Measurements from ENCODE around the gene TMOD3.

The TMOD3 gene

DNA sequence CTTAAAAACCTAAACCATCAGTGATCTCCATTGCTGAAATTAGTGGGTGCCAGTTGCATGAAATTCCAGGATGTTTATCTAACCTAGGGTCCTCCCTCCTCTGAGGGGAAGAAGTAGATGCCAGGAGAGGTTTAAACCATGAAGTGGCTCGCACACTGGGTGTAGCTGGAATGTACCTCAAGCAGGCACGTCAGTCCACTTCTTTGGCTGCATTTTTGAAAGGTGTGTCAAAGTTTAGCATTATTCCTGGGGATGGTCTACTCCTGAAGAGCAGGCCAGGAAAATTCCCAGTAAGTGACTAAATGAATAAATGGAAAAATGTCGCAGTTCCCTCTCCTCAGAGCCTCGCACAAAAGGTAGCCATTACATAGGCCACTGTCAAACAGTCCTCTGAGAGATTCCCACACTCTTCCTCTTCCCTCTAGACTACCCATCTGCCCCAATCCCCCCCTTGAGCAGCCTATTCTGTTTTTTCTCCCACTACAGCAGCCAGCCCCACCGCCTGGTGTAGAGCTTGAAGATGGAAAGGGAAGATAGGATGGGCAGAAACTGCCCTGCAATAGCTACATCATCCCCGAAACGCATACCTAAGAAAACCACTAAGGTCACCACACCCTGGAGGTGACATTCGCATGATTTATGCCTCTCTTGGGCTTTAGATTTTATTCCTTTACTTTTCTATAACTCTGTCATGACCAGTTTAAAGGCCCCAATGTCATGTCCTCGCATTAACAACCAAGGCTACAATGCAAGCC is 655 bp upstream of the TMOD3 start:
- no peak for DNase-seq (ENCODE audit: low read depth)

DNA sequence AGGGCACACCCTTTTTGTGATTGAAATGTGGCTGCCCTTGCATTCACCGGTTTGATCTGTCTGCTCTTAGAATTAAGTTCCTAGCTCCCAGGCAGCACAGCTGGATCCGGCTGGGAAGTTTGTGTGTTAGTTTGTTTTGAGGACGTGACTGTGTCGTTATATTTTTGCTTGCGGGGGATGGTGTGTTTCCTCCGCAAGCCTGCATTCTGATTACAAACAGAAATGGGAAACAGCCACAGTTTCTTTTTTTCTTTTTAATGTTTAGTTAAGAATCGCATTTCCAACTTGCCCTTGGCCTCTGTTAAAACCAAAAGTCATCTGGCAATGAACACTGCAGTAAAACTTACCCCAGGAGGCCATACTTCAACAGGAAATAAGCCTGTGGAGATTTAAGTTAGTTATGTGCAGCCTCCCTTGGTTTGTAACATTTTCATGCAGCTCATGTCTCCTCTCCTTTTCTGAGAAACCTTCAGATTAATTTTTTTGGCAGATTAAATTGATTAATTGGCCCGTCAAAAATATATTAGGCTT is 888 bp downstream of the TMOD3 start:
- no peak for DNase-seq (ENCODE audit: low read depth)

DNA sequence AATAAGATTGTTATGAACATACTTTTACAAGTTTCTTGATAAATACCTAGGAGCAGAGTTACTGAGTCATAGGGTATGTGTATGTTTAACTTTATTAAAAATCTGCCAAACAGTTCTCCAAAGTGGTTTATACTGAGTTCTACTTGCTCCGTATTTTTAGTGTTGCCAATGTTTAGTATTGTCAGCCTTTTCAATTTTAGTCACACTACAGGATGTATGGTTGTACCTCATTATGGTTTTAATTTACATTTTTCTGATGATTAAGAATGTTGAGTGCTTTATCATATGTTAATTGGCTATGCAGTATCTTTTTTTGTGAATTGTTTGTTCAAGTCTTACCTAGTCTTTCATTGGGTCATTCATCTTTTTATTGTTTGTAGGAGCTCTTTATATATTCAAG is 4.3 kb downstream of the TMOD3 start:
- DNase-seq (ENCODE audit: low read depth): no peak

DNA sequence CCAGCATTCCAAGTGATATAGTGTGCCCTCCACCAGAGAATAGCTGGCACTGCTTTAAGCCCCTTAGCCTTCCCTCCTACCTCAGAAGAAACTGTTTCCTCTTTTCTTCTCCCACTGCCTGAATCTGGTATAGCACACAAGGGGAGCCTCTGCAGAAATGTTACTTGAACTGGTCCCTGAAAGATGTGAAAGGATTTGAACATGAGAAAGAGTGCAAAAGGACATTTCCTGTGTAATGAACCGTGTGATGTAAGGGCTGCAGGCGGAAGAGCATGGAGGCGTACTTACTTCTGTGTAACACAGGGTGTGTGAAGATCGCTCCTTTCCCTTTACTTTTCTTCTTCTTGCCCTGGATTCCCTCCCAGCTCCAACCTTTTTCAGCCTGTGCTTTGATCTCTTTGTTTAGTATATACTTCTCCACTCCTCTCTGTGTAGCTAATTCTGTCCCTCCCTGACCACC is 8.4 kb downstream of the TMOD3 start:
- DNase-seq (ENCODE audit: low read depth): no peak

DNA sequence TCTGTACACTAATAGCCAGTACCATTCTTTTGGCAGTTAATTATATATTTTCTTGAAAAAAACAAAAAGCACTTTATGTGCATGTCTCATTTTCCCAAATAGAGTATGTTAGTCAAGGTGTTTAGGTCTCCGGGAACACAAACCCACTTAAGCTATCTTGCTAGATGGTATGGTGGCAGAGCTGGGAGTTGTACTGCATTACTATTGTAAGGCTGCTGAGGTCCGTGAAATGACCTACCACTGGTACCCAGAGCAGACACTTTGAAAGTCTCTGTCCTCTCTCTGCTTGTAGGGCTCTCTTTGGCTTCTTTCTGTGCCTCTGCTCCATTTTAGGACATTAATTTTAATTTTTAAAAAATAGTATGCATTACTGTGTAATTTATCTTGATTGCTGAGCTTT is 8.8 kb downstream of the TMOD3 start:
- no peak for DNase-seq (ENCODE audit: low read depth)

DNA sequence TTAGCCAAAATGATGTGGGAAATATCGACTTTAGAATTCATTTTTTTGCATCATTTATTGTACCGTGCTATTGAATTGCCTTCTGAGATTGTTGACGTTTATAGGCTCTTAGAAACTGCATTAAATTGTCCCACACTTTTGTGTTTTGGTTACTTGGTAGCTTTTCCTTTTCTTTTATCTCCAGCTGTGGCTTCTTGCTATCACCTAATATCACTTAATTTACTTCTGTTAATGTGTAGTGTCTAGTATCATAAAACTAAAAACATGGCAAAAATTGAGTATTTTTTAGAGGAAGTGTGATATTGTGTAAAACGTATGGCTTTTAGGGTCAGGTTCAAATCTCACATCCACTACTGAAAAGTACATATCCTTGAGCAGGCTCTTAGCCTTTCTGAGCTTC is 11.2 kb downstream of the TMOD3 start:
- DNase-seq (ENCODE audit: low read depth): no peak

DNA sequence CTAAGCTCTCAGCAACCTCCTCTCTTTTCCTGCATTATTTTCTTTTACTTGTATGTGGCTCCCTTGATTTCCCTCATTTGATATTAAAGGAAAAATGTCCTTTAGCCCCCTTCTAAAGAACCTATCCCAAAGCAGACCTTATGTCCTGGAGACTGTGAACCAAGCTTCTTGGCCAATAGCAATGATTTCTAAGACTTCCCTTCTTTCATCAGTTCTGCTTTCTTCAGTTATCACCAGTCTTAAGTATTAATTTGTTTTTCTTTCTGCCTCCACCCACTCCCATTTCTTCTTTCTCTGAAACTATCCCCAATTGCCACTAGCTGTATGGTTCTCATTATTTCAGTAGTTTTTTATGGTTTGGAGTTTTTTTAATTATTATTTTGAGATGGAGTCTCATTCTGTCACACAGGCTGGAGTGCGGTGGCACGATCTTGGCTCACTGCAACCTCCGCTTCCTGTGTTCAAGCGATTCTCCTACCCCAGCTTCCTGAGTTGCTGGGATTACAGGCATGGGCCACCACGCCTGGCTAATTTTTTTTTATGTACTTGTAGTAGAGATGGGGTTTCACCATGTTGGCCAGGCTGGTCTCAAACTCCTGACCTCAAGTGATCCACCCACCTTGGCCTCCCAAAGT is 12.1 kb downstream of the TMOD3 start:
- DNase-seq (ENCODE audit: low read depth): no peak

DNA sequence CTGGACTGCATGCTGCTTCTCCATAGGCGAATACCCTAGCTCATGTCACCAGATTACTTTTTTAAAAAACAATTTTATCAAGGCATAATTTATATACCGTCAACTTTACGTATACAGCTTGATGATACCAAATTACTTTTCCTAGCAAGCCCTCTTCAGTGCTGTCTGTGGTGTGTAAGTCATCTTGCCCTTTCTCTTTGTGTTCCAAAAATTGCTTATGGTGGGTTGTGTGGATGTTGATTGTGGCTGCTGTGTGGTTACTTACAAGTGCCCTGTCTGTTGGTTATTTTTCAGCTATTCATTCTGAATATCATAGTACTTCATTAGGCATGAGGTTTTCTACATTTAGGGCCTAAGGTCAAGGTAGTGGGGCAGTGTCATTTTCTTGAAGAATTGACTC is 12.8 kb downstream of the TMOD3 start:
- DNase-seq (ENCODE audit: low read depth): no peak

DNA sequence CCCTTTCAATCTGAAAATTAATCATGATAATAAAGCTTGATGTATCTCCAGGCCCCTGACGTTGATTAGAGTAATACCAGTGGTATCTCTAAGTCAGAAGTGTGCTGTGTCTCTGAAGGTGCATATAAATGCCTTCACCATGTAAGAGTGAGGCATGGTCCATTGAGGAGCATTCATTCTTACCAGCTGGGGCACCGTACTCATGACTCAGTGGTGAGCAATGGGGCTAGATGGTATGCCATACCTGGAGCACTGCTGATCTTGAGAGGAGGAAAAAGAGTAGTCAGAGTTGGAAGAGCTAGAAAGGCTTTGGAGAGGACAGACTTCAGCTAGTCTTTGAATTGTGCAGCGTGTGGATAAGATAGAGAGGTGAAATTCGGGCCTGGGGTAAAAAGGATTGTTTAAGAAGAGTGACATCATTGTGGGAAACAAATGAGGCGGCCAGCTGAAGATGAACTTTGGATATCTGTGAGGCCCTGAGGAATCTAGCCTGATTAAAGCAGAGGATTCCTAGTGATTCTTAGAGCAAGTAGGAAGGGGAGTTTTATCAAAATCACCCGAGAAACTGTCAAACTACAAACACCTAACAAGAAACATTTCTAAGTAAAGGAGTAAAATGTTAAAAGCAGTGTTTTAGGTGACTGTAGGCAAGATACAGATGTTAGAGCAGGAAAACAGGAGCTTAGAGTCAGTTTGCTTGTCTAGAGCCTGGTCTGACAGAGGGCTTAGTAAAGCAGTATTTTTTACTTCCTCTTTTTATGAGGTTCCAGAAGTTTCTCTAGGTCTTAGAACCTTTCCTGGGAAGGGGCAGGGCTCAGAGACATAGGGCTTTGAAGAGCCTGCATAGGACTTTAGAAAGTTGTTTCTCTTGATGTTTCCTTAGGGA is 13.6 kb downstream of the TMOD3 start:
- no peak for DNase-seq (ENCODE audit: low read depth)

DNA sequence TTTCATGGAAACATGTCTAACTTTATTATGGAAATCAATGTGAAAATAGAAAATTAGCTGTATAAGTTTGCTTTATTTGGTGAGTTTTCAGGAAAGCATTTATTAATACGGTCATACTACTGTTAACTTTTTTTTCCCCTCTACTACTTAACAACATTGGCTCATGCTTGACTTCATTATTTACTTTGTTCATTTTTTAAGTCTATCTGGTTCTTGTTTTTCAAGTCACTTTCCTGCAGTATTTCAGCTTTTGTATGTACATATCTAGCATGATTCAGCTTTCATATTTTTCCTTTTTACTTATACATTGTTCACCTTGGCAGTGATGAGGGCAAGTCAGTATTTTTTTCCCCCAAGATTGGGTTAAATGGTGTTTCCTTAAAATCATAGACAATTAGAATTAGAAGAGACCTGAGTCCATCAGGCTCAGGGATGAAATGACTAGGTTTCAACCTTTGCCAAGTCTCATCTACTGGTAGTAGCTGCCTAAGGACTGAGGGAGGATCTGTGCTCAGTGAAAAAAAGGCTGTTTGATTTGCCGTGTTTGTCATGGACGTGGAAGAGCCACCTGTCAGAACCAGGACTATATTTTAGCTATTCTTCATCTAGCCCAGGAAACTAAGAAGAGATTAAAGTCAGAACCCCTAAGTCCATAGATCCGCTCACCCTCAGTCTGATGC is 15.4 kb downstream of the TMOD3 start:
- no peak for DNase-seq (ENCODE audit: low read depth)

DNA sequence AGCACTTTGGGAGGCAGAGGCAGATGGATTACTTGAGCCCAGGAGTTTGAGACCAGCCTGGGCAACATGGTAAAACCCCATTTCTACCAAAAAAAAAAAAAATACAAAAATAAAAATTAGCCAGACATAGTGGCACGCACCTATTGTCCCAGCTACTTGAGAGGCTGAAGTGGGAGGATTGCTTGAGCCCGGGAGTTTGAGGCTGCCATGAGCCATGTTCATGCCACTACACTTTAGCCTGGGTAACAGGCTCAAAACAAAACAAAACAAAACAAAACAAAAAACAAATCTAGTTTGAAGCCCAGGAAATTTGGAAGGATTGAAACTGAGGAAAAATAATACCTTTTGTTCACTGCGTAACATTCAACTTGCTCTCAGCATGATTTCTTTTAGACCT is 16.6 kb downstream of the TMOD3 start:
- DNase-seq (ENCODE audit: low read depth): no peak

DNA sequence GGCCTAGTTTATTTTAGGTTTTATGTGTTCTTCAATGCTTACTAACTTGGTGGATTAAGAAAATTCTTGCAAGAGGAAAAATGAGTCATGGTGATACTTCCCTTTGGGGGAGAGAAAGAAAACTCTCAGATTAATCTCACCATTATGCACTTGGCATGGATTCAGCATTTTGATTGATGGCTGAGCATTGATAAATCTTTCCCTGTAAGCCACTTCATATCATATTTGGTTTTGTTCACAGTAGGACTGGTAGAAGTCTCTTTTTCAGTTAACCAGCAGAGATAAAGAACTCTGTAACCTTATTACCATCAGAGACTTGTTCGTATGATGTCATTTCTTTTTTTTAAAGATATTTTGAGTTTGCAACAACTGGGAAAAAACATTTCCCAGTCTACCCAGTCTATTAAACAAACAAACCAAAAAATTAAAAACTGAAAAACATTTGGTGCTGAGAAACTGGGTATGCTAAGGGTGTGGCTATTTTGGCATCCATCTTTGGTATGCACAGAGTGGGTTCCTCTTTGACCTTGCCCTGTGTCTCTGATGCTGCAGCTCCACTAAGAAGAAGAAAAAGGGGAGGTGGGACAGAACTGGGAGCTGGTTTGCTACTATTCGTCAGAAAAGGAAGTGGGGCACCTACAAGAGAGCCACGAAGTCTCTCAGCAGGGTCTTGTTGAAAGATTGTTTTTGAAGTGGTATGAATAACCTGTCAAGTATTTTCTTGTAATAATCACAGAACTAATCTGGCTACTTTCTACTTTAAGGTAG is 17.2 kb downstream of the TMOD3 start:
- DNase-seq (ENCODE audit: low read depth): no peak

DNA sequence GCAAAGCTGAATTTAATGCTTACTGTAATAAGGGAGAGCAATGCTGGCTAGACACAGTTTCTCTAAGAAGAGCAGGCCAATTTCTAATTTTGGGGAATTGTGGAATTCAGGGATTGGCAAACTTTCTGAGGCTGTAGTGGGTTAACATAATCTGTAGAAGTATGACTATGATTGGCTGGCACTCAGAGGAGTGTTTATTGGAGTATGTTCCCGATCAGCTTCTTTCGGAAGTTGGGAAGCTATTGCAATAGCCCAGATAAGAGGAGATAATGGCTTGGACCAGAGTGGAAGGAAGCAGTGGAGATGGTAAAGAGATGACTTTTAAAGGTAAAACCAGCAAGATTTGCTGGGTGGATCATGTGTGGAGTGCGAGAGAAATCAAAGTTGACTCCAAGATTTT is 19.4 kb downstream of the TMOD3 start:
- DNase-seq (ENCODE audit: low read depth): no peak

DNA sequence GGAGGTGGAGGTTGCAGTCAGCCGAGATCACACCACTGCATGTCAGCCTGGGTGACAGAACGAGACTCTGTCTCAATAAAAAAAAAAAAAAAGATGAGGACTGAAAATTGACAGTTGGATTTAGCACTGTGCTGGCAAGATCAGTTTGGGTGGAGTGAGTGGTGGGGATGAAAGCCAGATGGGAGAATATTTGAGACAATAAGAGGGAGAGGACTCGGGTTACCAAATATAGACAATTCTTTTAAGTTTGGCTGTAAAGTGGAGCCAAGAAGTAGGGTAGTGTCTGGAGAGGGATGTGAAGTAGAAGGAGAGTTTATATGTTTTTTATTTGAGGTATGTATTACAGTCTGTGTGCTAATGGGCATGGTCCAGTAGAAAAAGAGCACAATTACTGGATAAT is 20.4 kb downstream of the TMOD3 start:
- DNase-seq (ENCODE audit: low read depth): no peak

DNA sequence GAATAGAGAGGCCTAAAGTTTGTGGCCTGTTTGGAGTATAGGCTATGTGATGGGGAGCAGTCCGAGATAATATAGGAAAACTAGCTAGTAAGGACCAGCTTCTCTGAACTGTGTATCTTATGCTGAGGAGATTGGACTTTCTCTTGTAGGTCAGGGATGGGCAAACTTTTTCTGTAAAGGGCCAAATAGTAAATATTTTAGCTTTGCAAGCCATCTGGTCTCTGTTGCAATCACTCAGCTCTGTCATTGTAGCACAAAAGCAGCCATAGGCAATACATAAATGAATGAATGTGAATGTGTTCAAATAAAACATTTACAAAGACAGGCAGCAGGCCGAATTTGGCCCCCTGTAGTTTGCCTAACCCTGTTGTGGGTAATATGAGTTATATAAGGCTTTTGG is 24.5 kb downstream of the TMOD3 start:
- no peak for DNase-seq (ENCODE audit: low read depth)

DNA sequence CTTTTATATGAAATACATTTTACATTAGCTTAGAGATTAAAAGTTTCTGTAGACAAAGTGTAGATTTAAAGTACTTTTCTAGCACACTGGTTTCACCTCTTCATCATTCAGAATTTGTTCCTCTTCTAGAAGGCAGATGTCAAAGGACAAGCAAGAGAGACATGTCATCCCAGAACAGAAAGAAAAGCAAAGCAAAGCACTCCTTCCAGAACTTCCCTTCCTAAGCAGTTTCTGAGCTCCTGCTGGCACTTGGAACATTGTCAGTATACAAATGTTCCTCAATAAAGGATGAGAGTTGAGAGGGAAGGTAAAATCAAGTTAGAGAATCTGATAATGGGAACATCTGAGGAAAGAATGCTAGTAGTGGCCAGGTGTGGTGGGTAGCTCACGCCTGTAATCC is 26.2 kb downstream of the TMOD3 start:
- no peak for DNase-seq (ENCODE audit: low read depth)

DNA sequence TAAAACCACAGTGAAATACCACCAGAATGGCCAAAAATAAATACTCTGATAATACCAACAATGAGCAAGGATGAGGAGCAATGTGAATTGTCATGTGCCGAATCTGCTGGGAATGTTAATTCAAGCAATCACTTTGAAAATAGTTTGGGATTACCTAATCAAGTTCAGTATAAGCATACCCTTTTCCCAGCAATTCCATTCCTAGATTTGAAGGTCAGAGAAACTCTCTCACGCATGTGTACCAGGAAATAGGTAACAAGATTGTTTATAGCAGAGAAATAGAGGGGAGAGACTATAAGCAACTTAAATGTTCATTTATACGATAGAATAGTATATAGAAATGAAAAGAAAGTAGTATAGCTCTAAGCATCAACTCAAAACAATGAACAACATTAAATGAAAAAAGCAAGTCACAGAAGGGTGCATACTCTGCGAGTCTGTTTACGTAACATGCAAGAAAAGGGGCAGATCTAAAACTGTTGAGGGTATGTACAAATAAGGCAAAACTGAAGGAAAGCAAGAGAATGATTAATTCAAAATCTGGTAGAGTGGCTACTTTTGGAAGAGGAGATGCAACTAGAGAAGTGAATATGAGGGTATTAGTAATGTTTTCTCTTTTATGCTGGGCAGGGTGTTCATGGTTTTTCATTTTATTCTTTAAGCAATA is 27.4 kb downstream of the TMOD3 start:
- DNase-seq (ENCODE audit: low read depth): no peak

DNA sequence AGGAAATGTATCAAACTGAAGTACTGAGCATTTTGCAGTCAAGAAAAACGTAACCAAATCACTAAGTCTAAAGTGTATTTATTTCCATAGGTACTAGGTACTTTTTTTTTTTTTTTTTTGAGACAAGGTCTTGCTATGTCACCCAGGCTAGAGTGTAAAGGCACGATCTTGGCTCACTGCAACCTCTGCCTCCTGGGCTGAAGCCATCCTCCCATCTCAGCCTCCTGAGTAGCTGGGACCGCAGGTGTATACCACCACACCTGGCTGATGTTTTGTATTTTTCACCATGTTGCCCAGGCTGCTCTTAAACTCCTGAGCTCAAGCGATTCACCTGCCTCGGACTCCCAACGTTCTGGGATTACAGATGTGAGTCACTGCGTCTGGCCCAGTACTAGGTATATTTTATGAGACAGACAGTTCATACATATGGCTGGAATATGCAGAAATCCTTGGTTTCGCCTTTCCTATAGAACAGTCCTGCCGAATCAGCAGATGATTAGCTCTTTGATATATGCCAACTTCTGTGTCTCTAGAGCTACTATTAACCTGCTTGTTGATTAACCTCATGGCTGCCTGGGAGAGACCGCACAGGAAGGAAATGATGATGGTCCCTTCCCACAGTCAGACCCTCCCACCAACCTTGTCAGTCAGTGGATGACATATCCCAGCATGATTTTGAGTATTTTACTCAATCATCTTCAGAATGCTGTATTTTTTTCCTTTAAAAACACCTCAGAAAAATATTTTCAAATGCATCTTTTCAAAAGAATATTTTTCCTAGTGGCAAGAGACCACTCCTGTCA is 32.3 kb downstream of the TMOD3 start:
- no peak for DNase-seq (ENCODE audit: low read depth)

DNA sequence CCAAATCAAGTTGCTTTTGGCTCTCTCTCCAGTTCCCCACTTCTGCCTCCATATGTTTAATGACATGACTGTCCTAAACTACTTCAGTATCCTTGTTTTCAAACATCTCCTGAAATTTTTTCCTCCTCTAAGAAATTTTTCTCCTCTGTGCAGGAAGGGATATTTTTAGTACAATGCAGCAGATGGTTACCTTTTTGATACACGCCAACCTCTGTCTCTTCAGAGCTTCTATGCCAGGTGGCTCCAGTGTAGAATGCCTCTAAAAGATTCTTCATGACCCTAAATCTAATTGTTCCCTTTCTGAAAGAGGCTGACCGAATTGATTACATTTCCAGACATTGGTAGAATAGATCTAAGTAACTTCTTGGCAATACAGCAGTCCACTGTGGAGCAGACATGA is 33.7 kb downstream of the TMOD3 start:
- DNase-seq (ENCODE audit: low read depth): no peak

Measured in stimulated activated CD8-positive, alpha-beta memory T cell treated with anti-CD3 and anti-CD28 coated beads, Interleukin-15, amount 100 ng/mL, for 24 hours (primary cell).